Liver (tissue), 9 donors: Measurements from ENCODE around the gene C8B. TPM values are rescaled to one million over a fixed set of nuclear protein-coding genes. Genes with fewer than 3 reads are reported as not detected.

Experiments used
- DNase-seq: peaks from one replicate; pipeline ENCODE4 v3.0.0-alpha.2; 2017; ENCODE audit warnings: low spot score
- H3K27ac ChIP-seq, 2 donors: one replicate each; pipeline ENCODE4 v1.7.0; 2013; ENCODE audit warnings: inconsistent platforms in 2 of 2, low read length in 2 of 2, control low read depth in 1 of 2, low read depth in 1 of 2, mild to moderate bottlenecking in 1 of 2
- H3K27me3 ChIP-seq, 4 donors: one replicate each; pipeline versions ENCODE4 v1.6.1 to v1.7.0; 2013; ENCODE audit warnings: low read length in 3 of 4, inconsistent platforms in 1 of 4, mild to moderate bottlenecking in 1 of 4, moderate library complexity in 1 of 4; ENCODE audit not compliant: control insufficient read depth in 4 of 4, insufficient read depth in 4 of 4
- H3K36me3 ChIP-seq, 4 donors: one replicate each; pipeline versions ENCODE4 v1.6.1 to v1.7.0; 2013; ENCODE audit warnings: low read length in 3 of 4, mild to moderate bottlenecking in 3 of 4, low read depth in 1 of 4, moderate library complexity in 1 of 4; ENCODE audit not compliant: control insufficient read depth in 4 of 4, insufficient read depth in 3 of 4
- H3K4me1 ChIP-seq, 4 donors: one replicate each; pipeline versions ENCODE4 v1.6.1 to v1.7.0; 2013; ENCODE audit warnings: low read length in 3 of 4, mild to moderate bottlenecking in 3 of 4, moderate library complexity in 1 of 4; ENCODE audit not compliant: control insufficient read depth in 4 of 4, insufficient read depth in 4 of 4
- H3K4me3 ChIP-seq, 3 donors: one replicate each; pipeline versions ENCODE4 v1.6.1 to v1.7.0; 2013; ENCODE audit warnings: low read length in 3 of 3, control low read depth in 1 of 3, low read depth in 1 of 3, mild to moderate bottlenecking in 1 of 3
- H3K9ac ChIP-seq, 2 donors: one replicate each; pipeline ENCODE4 v1.7.0; 2013; ENCODE audit warnings: low read length in 2 of 2, mild to moderate bottlenecking in 2 of 2, moderate library complexity in 2 of 2, control low read depth in 1 of 2, low read depth in 1 of 2
- H3K9me3 ChIP-seq, 4 donors: one replicate each; pipeline versions ENCODE4 v1.6.1 to v1.7.0; 2013; ENCODE audit warnings: low read length in 3 of 4; ENCODE audit not compliant: control insufficient read depth in 4 of 4
- EGR1 ChIP-seq, 2 donors: IDR thresholded peaks; 2 replicates each; pipeline ENCODE4 v1.6.1; 2016 to 2018; ENCODE audit warnings: antibody characterized with exemption in 2 of 2, low read depth in 2 of 2
- FOXA1 ChIP-seq: IDR thresholded peaks from 2 replicates; pipeline ENCODE4 v1.6.1; 2016; ENCODE audit warnings: antibody characterized with exemption
- FOXA2 ChIP-seq: IDR thresholded peaks from 2 replicates; pipeline ENCODE4 v1.6.1; 2016; ENCODE audit warnings: antibody characterized with exemption
- GABPA ChIP-seq, 2 donors: IDR thresholded peaks in 1 of 2; conservative IDR thresholded peaks in 1 of 2; 2 replicates each; pipeline ENCODE4 v1.6.1; 2016; ENCODE audit warnings: antibody characterized with exemption in 2 of 2, mild to moderate bottlenecking in 1 of 2, moderate library complexity in 1 of 2
- HNF4A ChIP-seq, 2 donors: conservative IDR thresholded peaks; 2 replicates each; pipeline ENCODE4 v1.6.1; 2016; ENCODE audit warnings: antibody characterized with exemption in 2 of 2, mild to moderate bottlenecking in 2 of 2
- HNF4G ChIP-seq: IDR thresholded peaks from 2 replicates; pipeline ENCODE4 v1.6.1; 2016; ENCODE audit warnings: antibody characterized with exemption
- JUND ChIP-seq, 2 donors: IDR thresholded peaks; 2 replicates each; pipeline ENCODE4 v1.6.1; 2016; ENCODE audit warnings: antibody characterized with exemption in 2 of 2
- NR2F2 ChIP-seq: IDR thresholded peaks from 2 replicates; pipeline ENCODE4 v1.6.1; 2016; ENCODE audit warnings: antibody characterized with exemption
- RAD21 ChIP-seq, 2 donors: IDR thresholded peaks; 2 replicates each; pipeline ENCODE4 v1.6.1; 2016; ENCODE audit warnings: antibody characterized with exemption in 2 of 2, mild to moderate bottlenecking in 2 of 2
- RXRA ChIP-seq, 2 donors: IDR thresholded peaks; 2 replicates each; pipeline ENCODE4 v1.6.1; 2017 to 2018; ENCODE audit warnings: antibody characterized with exemption in 2 of 2, mild to moderate bottlenecking in 1 of 2
- SP1 ChIP-seq: IDR thresholded peaks from 2 replicates; pipeline ENCODE4 v1.6.1; 2018; ENCODE audit warnings: antibody characterized with exemption, mild to moderate bottlenecking
- TAF1 ChIP-seq: conservative IDR thresholded peaks from 2 replicates; pipeline ENCODE4 v1.6.1; 2016; ENCODE audit warnings: antibody characterized with exemption, mild to moderate bottlenecking
- YY1 ChIP-seq: IDR thresholded peaks from 2 replicates; pipeline ENCODE4 v1.6.1; 2016; ENCODE audit warnings: antibody characterized with exemption, mild to moderate bottlenecking
- WGBS: extraction: QIAGEN DNeasy Blood & Tissue Kit; methylation state at CpG from one replicate; pipeline ENCODE4 v1.1.7; 2013; 5-methylcytosine and 5-hydroxymethylcytosine counted together
- polyA plus RNA-seq, 2 donors: library from polyadenylated mRNA; stranded (reverse) in 1 of 2; unstranded in 1 of 2; fragments of 200-250 nt in 1 of 2; fragments of >200 nt in 1 of 2; fragmentation: Nextera tagmentation in 1 of 2; extraction: Ambion mirVana in 1 of 2; gene quantifications; one replicate each; pipeline versions ENCODE4 v1.2.1 to v1.2.3, GENCODE V29; 2013 to 2015
- total RNA-seq, 2 donors: library from RNA; depleted of rRNA; stranded (reverse); fragments of >200 nt; gene quantifications; one replicate each; pipeline ENCODE4 v1.2.3, GENCODE V29; 2014
- TF ChIP-seq, protein P1 (sequence below): fragments of 150-350 bp; IDR thresholded peaks from 2 replicates; pipeline ENCODE4 v1.5.1; 2017; ENCODE audit warnings: improper control_type of control experiment, low read depth, low read length; ENCODE audit not compliant: missing input control
- TF ChIP-seq, protein P2 (sequence below): IDR thresholded peaks from 2 replicates; pipeline ENCODE4 v1.6.1; 2016; ENCODE audit warnings: antibody characterized with exemption
- TF ChIP-seq, protein P3 (sequence below): IDR thresholded peaks from 2 replicates; pipeline ENCODE4 v1.6.1; 2016; ENCODE audit warnings: antibody characterized with exemption, mild to moderate bottlenecking
- TF ChIP-seq, protein P4 (sequence below): IDR thresholded peaks from 2 replicates; pipeline ENCODE4 v1.6.1; 2016; ENCODE audit warnings: antibody characterized with exemption
- TF ChIP-seq, protein P5 (sequence below): IDR thresholded peaks from 2 replicates; pipeline ENCODE4 v1.6.1; 2016; ENCODE audit warnings: antibody characterized with exemption
- donor health status: healthy.
- donor health status: healthy.
- donor health status: healthy.
- donor health status: healthy.
- donor health status: healthy.

The C8B gene
- total and polyA plus RNA-seq, 4 donors: 151 to 703 (median 356) TPM

DNA sequence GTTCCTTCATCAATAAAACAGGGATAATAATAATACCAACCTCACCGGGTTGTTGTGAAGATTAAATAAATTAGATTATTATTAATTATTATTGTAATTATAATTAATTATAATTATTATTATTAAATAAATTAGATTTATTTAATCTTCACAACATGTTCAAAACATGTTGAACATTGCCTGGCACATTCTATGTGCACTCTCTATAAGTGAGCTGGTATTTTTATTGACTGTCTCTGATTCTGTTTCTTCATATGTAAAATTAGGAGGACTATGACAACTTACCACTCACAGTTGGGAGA, 834 bp upstream of the C8B start:
- no peaks in the 10 kb centered on the region for H3K9me3 ChIP-seq
- no peak for DNase-seq
- 83% methylated on average over 1 of the region's 1 CpG for WGBS
- peaks cover 2 to 47% (median 7%) of the 10 kb centered on the region in 4 donors for H3K4me1 ChIP-seq
- H3K36me3 ChIP-seq: no peaks in the 10 kb centered on the region
- H3K27me3 ChIP-seq: no peaks in the 10 kb centered on the region
- peak overlapping the region in 1 of 2 donors; percentile 83 for H3K9ac ChIP-seq
- peak overlapping the region in 2 of 3 donors; percentile 16 to 43 for H3K4me3 ChIP-seq
- peak overlapping the region; percentile 91 to 93 for H3K27ac ChIP-seq
- TF ChIP-seq, protein P1, sequence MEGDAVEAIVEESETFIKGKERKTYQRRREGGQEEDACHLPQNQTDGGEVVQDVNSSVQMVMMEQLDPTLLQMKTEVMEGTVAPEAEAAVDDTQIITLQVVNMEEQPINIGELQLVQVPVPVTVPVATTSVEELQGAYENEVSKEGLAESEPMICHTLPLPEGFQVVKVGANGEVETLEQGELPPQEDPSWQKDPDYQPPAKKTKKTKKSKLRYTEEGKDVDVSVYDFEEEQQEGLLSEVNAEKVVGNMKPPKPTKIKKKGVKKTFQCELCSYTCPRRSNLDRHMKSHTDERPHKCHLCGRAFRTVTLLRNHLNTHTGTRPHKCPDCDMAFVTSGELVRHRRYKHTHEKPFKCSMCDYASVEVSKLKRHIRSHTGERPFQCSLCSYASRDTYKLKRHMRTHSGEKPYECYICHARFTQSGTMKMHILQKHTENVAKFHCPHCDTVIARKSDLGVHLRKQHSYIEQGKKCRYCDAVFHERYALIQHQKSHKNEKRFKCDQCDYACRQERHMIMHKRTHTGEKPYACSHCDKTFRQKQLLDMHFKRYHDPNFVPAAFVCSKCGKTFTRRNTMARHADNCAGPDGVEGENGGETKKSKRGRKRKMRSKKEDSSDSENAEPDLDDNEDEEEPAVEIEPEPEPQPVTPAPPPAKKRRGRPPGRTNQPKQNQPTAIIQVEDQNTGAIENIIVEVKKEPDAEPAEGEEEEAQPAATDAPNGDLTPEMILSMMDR: no peak
- TF ChIP-seq SP1 (no peak), EGR1 (IDR thresholded peaks at IDR 0.05; ENCODE audit: low read depth in 2 of 2) (no peak), YY1 (no peak), RAD21 (IDR thresholded peaks at IDR 0.05) (no peak), HNF4A (conservative IDR thresholded peaks at IDR 0.05) (no peak), FOXA2 (no peak), HNF4G (no peak), FOXA1 (no peak), JUND (IDR thresholded peaks at IDR 0.05) (no peak), RXRA (IDR thresholded peaks at IDR 0.05) (no peak), TAF1 (no peak), NR2F2 (no peak)
- TF ChIP-seq, protein P2, sequence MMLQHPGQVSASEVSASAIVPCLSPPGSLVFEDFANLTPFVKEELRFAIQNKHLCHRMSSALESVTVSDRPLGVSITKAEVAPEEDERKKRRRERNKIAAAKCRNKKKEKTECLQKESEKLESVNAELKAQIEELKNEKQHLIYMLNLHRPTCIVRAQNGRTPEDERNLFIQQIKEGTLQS: no peak
- TF ChIP-seq, protein P3, sequence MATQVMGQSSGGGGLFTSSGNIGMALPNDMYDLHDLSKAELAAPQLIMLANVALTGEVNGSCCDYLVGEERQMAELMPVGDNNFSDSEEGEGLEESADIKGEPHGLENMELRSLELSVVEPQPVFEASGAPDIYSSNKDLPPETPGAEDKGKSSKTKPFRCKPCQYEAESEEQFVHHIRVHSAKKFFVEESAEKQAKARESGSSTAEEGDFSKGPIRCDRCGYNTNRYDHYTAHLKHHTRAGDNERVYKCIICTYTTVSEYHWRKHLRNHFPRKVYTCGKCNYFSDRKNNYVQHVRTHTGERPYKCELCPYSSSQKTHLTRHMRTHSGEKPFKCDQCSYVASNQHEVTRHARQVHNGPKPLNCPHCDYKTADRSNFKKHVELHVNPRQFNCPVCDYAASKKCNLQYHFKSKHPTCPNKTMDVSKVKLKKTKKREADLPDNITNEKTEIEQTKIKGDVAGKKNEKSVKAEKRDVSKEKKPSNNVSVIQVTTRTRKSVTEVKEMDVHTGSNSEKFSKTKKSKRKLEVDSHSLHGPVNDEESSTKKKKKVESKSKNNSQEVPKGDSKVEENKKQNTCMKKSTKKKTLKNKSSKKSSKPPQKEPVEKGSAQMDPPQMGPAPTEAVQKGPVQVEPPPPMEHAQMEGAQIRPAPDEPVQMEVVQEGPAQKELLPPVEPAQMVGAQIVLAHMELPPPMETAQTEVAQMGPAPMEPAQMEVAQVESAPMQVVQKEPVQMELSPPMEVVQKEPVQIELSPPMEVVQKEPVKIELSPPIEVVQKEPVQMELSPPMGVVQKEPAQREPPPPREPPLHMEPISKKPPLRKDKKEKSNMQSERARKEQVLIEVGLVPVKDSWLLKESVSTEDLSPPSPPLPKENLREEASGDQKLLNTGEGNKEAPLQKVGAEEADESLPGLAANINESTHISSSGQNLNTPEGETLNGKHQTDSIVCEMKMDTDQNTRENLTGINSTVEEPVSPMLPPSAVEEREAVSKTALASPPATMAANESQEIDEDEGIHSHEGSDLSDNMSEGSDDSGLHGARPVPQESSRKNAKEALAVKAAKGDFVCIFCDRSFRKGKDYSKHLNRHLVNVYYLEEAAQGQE: no peak
- TF ChIP-seq, protein P4, sequence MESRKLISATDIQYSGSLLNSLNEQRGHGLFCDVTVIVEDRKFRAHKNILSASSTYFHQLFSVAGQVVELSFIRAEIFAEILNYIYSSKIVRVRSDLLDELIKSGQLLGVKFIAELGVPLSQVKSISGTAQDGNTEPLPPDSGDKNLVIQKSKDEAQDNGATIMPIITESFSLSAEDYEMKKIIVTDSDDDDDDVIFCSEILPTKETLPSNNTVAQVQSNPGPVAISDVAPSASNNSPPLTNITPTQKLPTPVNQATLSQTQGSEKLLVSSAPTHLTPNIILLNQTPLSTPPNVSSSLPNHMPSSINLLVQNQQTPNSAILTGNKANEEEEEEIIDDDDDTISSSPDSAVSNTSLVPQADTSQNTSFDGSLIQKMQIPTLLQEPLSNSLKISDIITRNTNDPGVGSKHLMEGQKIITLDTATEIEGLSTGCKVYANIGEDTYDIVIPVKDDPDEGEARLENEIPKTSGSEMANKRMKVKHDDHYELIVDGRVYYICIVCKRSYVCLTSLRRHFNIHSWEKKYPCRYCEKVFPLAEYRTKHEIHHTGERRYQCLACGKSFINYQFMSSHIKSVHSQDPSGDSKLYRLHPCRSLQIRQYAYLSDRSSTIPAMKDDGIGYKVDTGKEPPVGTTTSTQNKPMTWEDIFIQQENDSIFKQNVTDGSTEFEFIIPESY: no peak

DNA sequence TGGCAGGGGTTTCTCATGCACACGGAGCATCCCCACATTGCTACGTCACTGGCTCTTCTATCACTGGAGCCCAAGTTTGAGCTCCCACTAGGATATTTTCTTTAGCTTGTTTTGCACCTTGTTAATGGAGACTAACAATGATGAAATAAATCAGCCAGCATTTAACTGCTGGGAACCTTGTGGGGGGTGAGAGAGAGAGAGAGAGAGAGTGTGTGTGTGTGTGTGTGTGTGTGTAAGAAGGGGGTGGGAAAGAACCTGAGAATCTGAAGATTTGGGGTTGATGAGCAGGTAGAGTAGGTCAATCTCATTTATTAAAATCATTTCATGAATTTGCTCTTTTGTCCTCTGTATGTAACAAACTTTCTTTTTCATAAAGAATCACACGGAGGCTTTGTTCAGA, 624 bp downstream of the C8B start:
- Histone ChIP-seq H3K4me1 (peaks cover 3 to 54% (median 19%) of the 10 kb centered on the region in 4 donors), H3K9ac (peak overlapping the region; percentile 76 to 99), H3K9me3 (no peaks in the 10 kb centered on the region), H3K36me3 (peaks cover 0 to 6% (median 0%) of the 10 kb centered on the region in 4 donors), H3K27me3 (no peaks in the 10 kb centered on the region), H3K4me3 (peak overlapping the region; percentile 59 to 93 (median 90)), H3K27ac (peak overlapping the region; percentile 91 to 93)
- whole genome bisulfite sequencing: 33% methylated on average over 3 of the region's 3 CpGs
- no peak for DNase-seq
- TF ChIP-seq JUND (IDR thresholded peaks at IDR 0.05): no peak
- no peak for TF ChIP-seq GABPA (IDR thresholded peaks at IDR 0.05 in 1 of 2, conservative IDR thresholded peaks at IDR 0.05 in 1 of 2)
- no peak for TF ChIP-seq HNF4G
- TF ChIP-seq, protein P1: no peak
- no peak for TF ChIP-seq HNF4A (conservative IDR thresholded peaks at IDR 0.05)
- TF ChIP-seq FOXA2: no peak
- no peak for TF ChIP-seq RAD21 (IDR thresholded peaks at IDR 0.05)
- TF ChIP-seq NR2F2: no peak
- TF ChIP-seq, protein P5, sequence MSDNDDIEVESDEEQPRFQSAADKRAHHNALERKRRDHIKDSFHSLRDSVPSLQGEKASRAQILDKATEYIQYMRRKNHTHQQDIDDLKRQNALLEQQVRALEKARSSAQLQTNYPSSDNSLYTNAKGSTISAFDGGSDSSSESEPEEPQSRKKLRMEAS: no peak
- TF ChIP-seq, protein P3: no peak
- TF ChIP-seq EGR1 (IDR thresholded peaks at IDR 0.05; ENCODE audit: low read depth in 2 of 2): no peak
